Endothelial cell of umbilical vein (primary cell): ENCODE data around the gene WNT6. TPM values are rescaled to one million over a fixed set of nuclear protein-coding genes. Genes with fewer than 3 reads are reported as not detected.
"Not testable (repeated sequence)": the region's sequence is repeated elsewhere in the genome, so short reads cannot be mapped to it uniquely, and the experiment has no call there.

Experiments
- BruUV-seq: library from RNA; stranded (reverse); fragments of 400-500 nt; replicated peaks from 2 replicates; lab custom pipeline; 2021; lab: Mats Ljungman, UMichigan
- CTCF ChIA-PET: fragments of 300-600, 350-600 bp; sonication (Branson Sonifier 250); formaldehyde crosslinking; loops from one replicate; lab custom pipeline; 2021; ENCODE audit warnings: antibody characterized with exemption, inconsistent platforms; lab: Charles Lee
- POLR2A ChIA-PET: fragments of 300-600, 350-600 bp; sonication (Branson Sonifier 250); formaldehyde crosslinking; loops from one replicate; lab custom pipeline; 2021; ENCODE audit warnings: antibody characterized with exemption, inconsistent platforms; lab: Charles Lee
- DNase-seq: peaks from one replicate; pipeline ENCODE4 v3.0.0-alpha.2; 2011; ENCODE audit warnings: low read depth, low spot score
- FAIRE-seq: peaks from 2 replicates; lab custom pipeline; 2011; peaks lifted over from hg19 to GRCh38; lab: Jason Lieb, UNC
- H2AFZ ChIP-seq: 2 replicates; pipeline ENCODE4 v1.6.0; 2012; ENCODE audit warnings: low read depth, low read length, control low read depth, inconsistent platforms
- H3K27ac ChIP-seq: 2 replicates; pipeline ENCODE4 v1.5.1; 2011; ENCODE audit warnings: low read depth, mild to moderate bottlenecking, control low read depth, low read length, moderate library complexity; ENCODE audit not compliant: insufficient read depth
- H3K27me3 ChIP-seq, 2 experiments: 2 replicates each; pipeline versions ENCODE4 v1.6.0 to v1.6.1; 2011; ENCODE audit warnings: low read length in 2 of 2, mixed read lengths in 1 of 2; ENCODE audit not compliant: control insufficient read depth in 2 of 2, insufficient read depth in 2 of 2
- H3K36me3 ChIP-seq, 2 experiments: 2 replicates in 1 of 2; 3 replicates in 1 of 2; pipeline ENCODE4 v1.5.1; 2011; ENCODE audit warnings: low read length in 2 of 2, mild to moderate bottlenecking in 1 of 2, moderate library complexity in 1 of 2; ENCODE audit not compliant: control insufficient read depth in 2 of 2, insufficient read depth in 2 of 2; ENCODE audit errors: extremely low read depth in 1 of 2
- H3K4me1 ChIP-seq: 3 replicates; pipeline ENCODE4 v1.5.1; 2011; ENCODE audit warnings: mild to moderate bottlenecking, low read length; ENCODE audit not compliant: control insufficient read depth, insufficient read depth; ENCODE audit errors: extremely low read depth
- H3K4me2 ChIP-seq: 2 replicates; pipeline ENCODE4 v1.6.1; 2011; ENCODE audit warnings: low read length, control low read depth, mixed read lengths; ENCODE audit not compliant: insufficient read depth
- H3K4me3 ChIP-seq, 3 experiments: fragments of 200-600 bp in 1 of 3; sonication (generic), shearing (Covaris generic) in 1 of 3; replicated peaks in 1 of 3; 2 replicates each; pipeline ENCODE4 v1.5.1; 2011 to 2016; ENCODE audit warnings: control low read depth in 3 of 3, low read length in 3 of 3, mild to moderate bottlenecking in 2 of 3, inconsistent platforms in 1 of 3, low read depth in 1 of 3, moderate library complexity in 1 of 3; ENCODE audit not compliant: insufficient read depth in 1 of 3
- H3K79me2 ChIP-seq: 2 replicates; pipeline ENCODE4 v1.6.0; 2012; ENCODE audit warnings: low read length, inconsistent platforms; ENCODE audit not compliant: control insufficient read depth, insufficient read depth
- H3K9ac ChIP-seq: replicated peaks from 2 replicates; pipeline ENCODE3; 2011; ENCODE audit warnings: low read length, control low read depth; ENCODE audit not compliant: insufficient read depth; ENCODE audit errors: extremely low read depth
- H3K9me1 ChIP-seq: replicated peaks from 3 replicates; pipeline ENCODE4 v1.6.0; 2011; ENCODE audit warnings: mild to moderate bottlenecking, low read length; ENCODE audit not compliant: control insufficient read depth, insufficient read depth; ENCODE audit errors: extremely low read depth
- H3K9me3 ChIP-seq: replicated peaks from 2 replicates; pipeline ENCODE4 v1.5.1; 2012; ENCODE audit warnings: low read length, inconsistent platforms; ENCODE audit not compliant: control insufficient read depth, insufficient read depth
- H4K20me1 ChIP-seq: replicated peaks from 2 replicates; pipeline ENCODE3; 2011; ENCODE audit warnings: mild to moderate bottlenecking, low read length; ENCODE audit not compliant: control insufficient read depth, insufficient read depth; ENCODE audit errors: extremely low read depth
- CTCF ChIP-seq, 2 donors: IDR thresholded peaks; 1 replicate in 1 of 2; 2 replicates in 1 of 2; pipeline ENCODE4 v1.5.1; 2011; ENCODE audit warnings: low read length in 2 of 2, mild to moderate bottlenecking in 2 of 2, moderate library complexity in 2 of 2, control low read depth in 1 of 2, inconsistent platforms in 1 of 2, low read depth in 1 of 2; ENCODE audit not compliant: insufficient read depth in 1 of 2; ENCODE audit errors: extremely low read depth in 1 of 2
- EZH2 ChIP-seq: IDR thresholded peaks from 2 replicates; pipeline ENCODE4 v1.6.1; 2012; ENCODE audit warnings: borderline replicate concordance, low read depth, mild to moderate bottlenecking, moderate library complexity, low read length, inconsistent platforms; ENCODE audit not compliant: severe bottlenecking
- FOS ChIP-seq: IDR thresholded peaks from 2 replicates; pipeline ENCODE4 v1.6.1; 2011; ENCODE audit warnings: mild to moderate bottlenecking, low read length, moderate library complexity, borderline replicate concordance; ENCODE audit not compliant: insufficient read depth
- GATA2 ChIP-seq: IDR thresholded peaks from 2 replicates; pipeline ENCODE4 v1.7.0; 2011; ENCODE audit warnings: low read depth, mild to moderate bottlenecking, moderate library complexity, mixed read lengths, low read length; ENCODE audit not compliant: insufficient read length, insufficient read depth
- MAX ChIP-seq: IDR thresholded peaks from 2 replicates; pipeline ENCODE4 v1.6.1; 2011; ENCODE audit not compliant: insufficient read depth, insufficient read length
- POLR2A ChIP-seq: IDR thresholded peaks from 2 replicates; pipeline ENCODE4 v1.6.1; 2012; ENCODE audit warnings: low read depth, mild to moderate bottlenecking, control low read depth, low read length
- POLR2AphosphoS5 ChIP-seq: IDR thresholded peaks from 2 replicates; pipeline ENCODE4 v1.6.1; 2012; ENCODE audit warnings: low read depth, mild to moderate bottlenecking, control low read depth, low read length, moderate library complexity; ENCODE audit not compliant: insufficient read depth
- dilution Hi-C: fragments of 300-500 bp; cut with MboI; formaldehyde crosslinking; loops from one replicate; pipeline ENCODE4 v1.15.0; 2019; ENCODE audit warnings: low sequenced_read_pairs; ENCODE audit not compliant: extremely low pct_ligation_motif_present
- intact Hi-C: fragments of 100-400 bp; cut with micrococcal nuclease; formaldehyde crosslinking; loops from one replicate; pipeline ENCODE4 v1.10.0; 2022
- polyA plus RNA-seq, 4 experiments: library from polyadenylated mRNA; depleted of rRNA in 3 of 4; stranded (reverse) in 3 of 4; unstranded in 1 of 4; fragments of >200 nt; gene quantifications; 2 replicates each; pipeline versions ENCODE4 v1.2.1 to v1.2.3, GENCODE V29; 2011 to 2012; ENCODE audit warnings: missing spikeins in 1 of 4
- total RNA-seq: library from RNA; stranded (reverse); gene quantifications from 2 replicates; pipeline ENCODE4 v1.2.3, GENCODE V29; 2021

Gene WNT6
- total and polyA plus RNA-seq, 2 donors (not counting 3 experiments of a cell fraction or from before 2014, with no cell fraction given) = not detected

- H2AFZ ChIP-seq = no peak overlapping the region
- dilution Hi-C loops (no loop called here), intact Hi-C loops (no loop called here)
- H3K4me3 ChIP-seq = no peak overlapping the region
- no peaks in the 10 kb centered on the region for H3K9me1 ChIP-seq
- H3K9ac ChIP-seq = no peak overlapping the region
- no peaks in the 10 kb centered on the region for H3K36me3 ChIP-seq
- DNase-seq (no peak), FAIRE-seq (no peak)
- BruUV-seq = no TSS peak
- H3K79me2 ChIP-seq = no peaks in the 10 kb centered on the region
- H3K9me3 ChIP-seq = no peaks in the 10 kb centered on the region
- no peak overlapping the region for H3K4me2 ChIP-seq
- no peak overlapping the region for H3K27ac ChIP-seq
- H3K4me1 ChIP-seq = no peaks in the 10 kb centered on the region
- TF ChIP-seq GATA2 = no peak
- TF ChIP-seq EZH2 = no peak
- no peak for TF ChIP-seq POLR2A
- TF ChIP-seq FOS = no peak
- no peak for TF ChIP-seq MAX
- no peak for TF ChIP-seq POLR2AphosphoS5
- no peak for TF ChIP-seq CTCF (IDR thresholded peaks at IDR 0.05; ENCODE audit: extremely low read depth in 1 of 2, insufficient read depth in 1 of 2, low read depth in 1 of 2, low read length in 2 of 2)
- no peaks in the 10 kb centered on the region for H4K20me1 ChIP-seq
- CTCF ChIA-PET = interaction anchor here (4.1 kb wide), 1 partner anchor 8 kb away, joined by 22 read pairs; no protein-coding TSS in a partner anchor
- POLR2A ChIA-PET = no interaction called here
- peaks cover 2 to 5% of the 10 kb centered on the region in 2 experiments for H3K27me3 ChIP-seq
Observed at GRCh38 chr2:218839888-218840287, 19.7 kb upstream of the WNT6 start.

- FAIRE-seq, dilution Hi-C loops, H3K79me2 ChIP-seq: not testable (repeated sequence)
Observed at GRCh38 chr2:218844334-218844733, 15.3 kb upstream of the WNT6 start.

GRCh38 chr2:218846963-218847362, 12.6 kb upstream of the WNT6 start:
- intact Hi-C loops = loop anchor here (1.0 to 5.0 kb wide), 9 partner anchors 66 to 440 kb away; partner anchors contain the start of genes CNOT9, RNF25, STK36 and USP37
- H3K27ac ChIP-seq, H3K36me3 ChIP-seq, H3K27me3 ChIP-seq, BruUV-seq, dilution Hi-C loops, H4K20me1 ChIP-seq, DNase-seq, H3K9me1 ChIP-seq, H3K4me2 ChIP-seq, H2AFZ ChIP-seq, H3K9me3 ChIP-seq, H3K4me3 ChIP-seq, POLR2A ChIA-PET, H3K79me2 ChIP-seq, H3K9ac ChIP-seq, FAIRE-seq, H3K4me1 ChIP-seq: not testable (repeated sequence)
- CTCF ChIA-PET = interaction anchor here (0.6 to 4.0 kb wide), 79 partner anchors 9 to 575 kb away, joined by 3 to 131 read pairs (median 5); partner anchors contain the start of genes BCS1L, CYP27A1, PLCD4 and PRKAG3

More at GRCh38 chr2:218844334-218844733, 15.3 kb upstream of the WNT6 start:
- CTCF ChIA-PET, H3K4me2 ChIP-seq, H3K36me3 ChIP-seq, DNase-seq, H3K9me1 ChIP-seq, H3K4me1 ChIP-seq, intact Hi-C loops, H4K20me1 ChIP-seq, H3K4me3 ChIP-seq, H2AFZ ChIP-seq, BruUV-seq, H3K9ac ChIP-seq, H3K9me3 ChIP-seq, H3K27me3 ChIP-seq, POLR2A ChIA-PET, H3K27ac ChIP-seq: not testable (repeated sequence)
